Limb (tissue), 2 donors: ENCODE measurements around the gene VPS37D.
A peak's percentile ranks its signal among the peaks of the same experiment; 100 is the strongest.
"Not testable (repeated sequence)": the region's sequence is repeated elsewhere in the genome, so short reads cannot be mapped to it uniquely, and the experiment has no call there.

Experiments used
- DNase-seq, 2 donors: peaks; one replicate each; pipeline ENCODE4 v3.0.0-alpha.2; 2016; ENCODE audit errors: extremely low spot score in 2 of 2

The VPS37D gene

GRCh38 chr7:73667344-73668102 lies at the start of gene VPS37D:
VPS37D (plus strand) TSS chr7:73667831; CDS start chr7:73667959, 128 bp downstream.
- peak; percentile 88 to 97 for DNase-seq

- no peak for DNase-seq
Measured at GRCh38 chr7:73618538-73618937, 49.1 kb upstream of the VPS37D start.

- DNase-seq: not testable (repeated sequence)
Measured at GRCh38 chr7:73619394-73619793, 48.2 kb upstream of the VPS37D start.

- DNase-seq: no peak
Measured at GRCh38 chr7:73621168-73622063, 46.2 kb upstream of the VPS37D start.

GRCh38 chr7:73622527-73622908 lies 45.1 kb upstream of the VPS37D start:
- DNase-seq: no peak

- no peak for DNase-seq
Measured at GRCh38 chr7:73622909-73623797, 44.5 kb upstream of the VPS37D start.

- DNase-seq: peak in 1 of 2 donors; percentile 76
Measured at GRCh38 chr7:73623798-73624668, 43.6 kb upstream of the VPS37D start, which contains the start of gene MLXIPL. MLXIPL (minus strand) TSS chr7:73624522; CDS start chr7:73624492, 30 bp downstream.

GRCh38 chr7:73624669-73625001 lies 43.0 kb upstream of the VPS37D start:
- no peak for DNase-seq

GRCh38 chr7:73625276-73625675 lies 42.4 kb upstream of the VPS37D start:
- DNase-seq: no peak

GRCh38 chr7:73626814-73627213 lies 40.8 kb upstream of the VPS37D start:
- DNase-seq: no peak

- DNase-seq: no peak
Measured at GRCh38 chr7:73628504-73628903, 39.1 kb upstream of the VPS37D start.

- DNase-seq: no peak
Measured at GRCh38 chr7:73631558-73631957, 36.1 kb upstream of the VPS37D start.

- DNase-seq: no peak
Measured at GRCh38 chr7:73633323-73633722, 34.3 kb upstream of the VPS37D start.

- DNase-seq: no peak
Measured at GRCh38 chr7:73633844-73634243, 33.8 kb upstream of the VPS37D start.

GRCh38 chr7:73635428-73636200 lies 32.0 kb upstream of the VPS37D start:
- DNase-seq: no peak

GRCh38 chr7:73638911-73639310 lies 28.7 kb upstream of the VPS37D start:
- no peak for DNase-seq

- no peak for DNase-seq
Measured at GRCh38 chr7:73642834-73643233, 24.8 kb upstream of the VPS37D start.

GRCh38 chr7:73644688-73645286 lies 22.8 kb upstream of the VPS37D start:
- no peak for DNase-seq

GRCh38 chr7:73645643-73646174 lies 21.9 kb upstream of the VPS37D start:
- no peak for DNase-seq
